PC-3 (cell line): Measurements from ENCODE around the gene MICOS13. TPM values are rescaled to one million over a fixed set of nuclear protein-coding genes. Genes with fewer than 3 reads are reported as not detected.

ENCODE experiments used
- ATAC-seq: fragments of 200-7000 bp; cut with Tn5 transposase; 2 replicates; pipeline ENCODE4 v1.9.1; 2020; ENCODE audit warnings: mild to moderate bottlenecking, moderate library complexity
- BruUV-seq: library from RNA; stranded (reverse); fragments of 400-500 nt; replicated peaks from 2 replicates; lab custom pipeline; 2021; lab: Mats Ljungman, UMichigan
- CTCF ChIA-PET: fragments of 300-600 bp; sonication (Branson Sonifier 250); formaldehyde crosslinking; loops from one replicate; lab custom pipeline; 2022; ENCODE audit warnings: antibody characterized with exemption; lab: Charles Lee
- POLR2A ChIA-PET: fragments of 300-600 bp; sonication (Branson Sonifier 250); formaldehyde crosslinking; loops from one replicate; lab custom pipeline; 2022; ENCODE audit warnings: antibody characterized with exemption; ENCODE audit not compliant: unreplicated experiment; lab: Charles Lee
- DNase-seq: peaks from one replicate; pipeline ENCODE4 v3.0.0-alpha.2; 2015
- H2AFZ ChIP-seq: fragments of 300-600 bp; sonication (generic); 2 replicates; pipeline ENCODE4 v1.6.0; 2016; ENCODE audit warnings: antibody characterized with exemption, low read length
- H3F3A ChIP-seq: fragments of 300-600 bp; sonication (generic); one replicate; pipeline ENCODE4 v1.6.0; 2017; ENCODE audit warnings: antibody characterized with exemption, low read length, control low read depth, mild to moderate bottlenecking; ENCODE audit not compliant: unreplicated experiment
- H3K27ac ChIP-seq: fragments of 300-600 bp; sonication (generic); 2 replicates; pipeline ENCODE4 v1.5.1; 2016; ENCODE audit warnings: mild to moderate bottlenecking, low read length
- H3K27me3 ChIP-seq: fragments of 300-600 bp; sonication (generic); 2 replicates; pipeline ENCODE4 v1.6.1; 2016; ENCODE audit warnings: low read length, mixed read lengths
- H3K36me3 ChIP-seq: fragments of 300-600 bp; sonication (generic); 2 replicates; pipeline ENCODE4 v1.6.1; 2016; ENCODE audit warnings: low read depth, mixed run types, low read length, mixed read lengths
- H3K4me1 ChIP-seq: fragments of 300-600 bp; sonication (generic); 2 replicates; pipeline ENCODE4 v1.5.1; 2016; ENCODE audit warnings: low read length; ENCODE audit not compliant: insufficient read depth
- H3K4me2 ChIP-seq: fragments of 300-600 bp; sonication (generic); 2 replicates; pipeline ENCODE4 v1.6.0; 2016; ENCODE audit warnings: low read length
- H3K4me3 ChIP-seq: fragments of 300-600 bp; sonication (generic); 2 replicates; pipeline ENCODE4 v1.5.1; 2016; ENCODE audit warnings: mild to moderate bottlenecking, low read length, mixed read lengths
- H3K79me2 ChIP-seq: fragments of 300-600 bp; sonication (generic); 2 replicates; pipeline ENCODE4 v1.6.1; 2017; ENCODE audit warnings: low read length, mixed read lengths
- H3K9ac ChIP-seq: fragments of 300-600 bp; sonication (generic); 2 replicates; pipeline ENCODE4 v1.6.0; 2016; ENCODE audit warnings: mild to moderate bottlenecking, low read length
- H3K9me2 ChIP-seq: fragments of 300-600 bp; sonication (generic); replicated peaks from 2 replicates; pipeline ENCODE4 v1.6.1; 2016; ENCODE audit warnings: mixed run types, low read length, mixed read lengths
- H3K9me3 ChIP-seq: fragments of 300-600 bp; sonication (generic); 2 replicates; pipeline ENCODE4 v1.6.1; 2016; ENCODE audit warnings: low read length, mixed read lengths
- H4K20me1 ChIP-seq: fragments of 300-600 bp; sonication (generic); 2 replicates; pipeline ENCODE4 v1.6.1; 2016; ENCODE audit warnings: low read length, mixed read lengths
- CTCF ChIP-seq: fragments of 300-600 bp; sonication (generic); conservative IDR thresholded peaks from 2 replicates; pipeline ENCODE4 v1.5.1; 2017; ENCODE audit warnings: antibody characterized with exemption, low read depth, mild to moderate bottlenecking, low read length
- EZH2 ChIP-seq: fragments of 300-600 bp; sonication (generic); IDR thresholded peaks from one replicate; pipeline ENCODE4 v1.6.1; 2017; ENCODE audit warnings: antibody characterized with exemption, mild to moderate bottlenecking, low read length; ENCODE audit not compliant: unreplicated experiment
- EZH2phosphoT487 ChIP-seq: fragments of 300-600 bp; sonication (generic); IDR thresholded peaks from 2 replicates; pipeline ENCODE4 v1.6.1; 2018; ENCODE audit warnings: mild to moderate bottlenecking, antibody characterized with exemption, low read length, borderline replicate concordance
- intact Hi-C: fragments of 100-400 bp; cut with micrococcal nuclease; formaldehyde crosslinking; loops from 2 replicates; pipeline ENCODE4 v1.9.0; 2023
- total RNA-seq: library from RNA; depleted of rRNA; stranded (reverse); fragments of >200 nt; gene quantifications from 2 replicates; pipeline ENCODE4 v1.2.3, GENCODE V29; 2014; rRNA removed

MICOS13 gene
- total RNA-seq, 1 experiment from 2014 or later: 456 TPM

GRCh38 chr19:5628461-5628860 lies 51.9 kb downstream of the MICOS13 start:
- H3K36me3 ChIP-seq: peaks cover 73% of the 10 kb centered on the region
- H3K4me1 ChIP-seq: peaks cover 18% of the 10 kb centered on the region
- TF ChIP-seq CTCF: no peak
- TF ChIP-seq EZH2phosphoT487: no peak
- TF ChIP-seq EZH2: no peak
- no peak overlapping the region for H3K27ac ChIP-seq
- DNase-seq: no peak
- no peaks in the 10 kb centered on the region for H3F3A ChIP-seq
- POLR2A ChIA-PET: no interaction called here
- H3K79me2 ChIP-seq: peaks cover 100% of the 10 kb centered on the region
- no peak overlapping the region for H2AFZ ChIP-seq
- intact Hi-C loops: no loop called here
- H4K20me1 ChIP-seq: peaks cover 80% of the 10 kb centered on the region
- no TSS peak for BruUV-seq
- H3K9me2 ChIP-seq: no peaks in the 10 kb centered on the region
- H3K4me2 ChIP-seq: no peak overlapping the region
- no peaks in the 10 kb centered on the region for H3K9me3 ChIP-seq
- CTCF ChIA-PET: no interaction called here
- no peak overlapping the region for H3K9ac ChIP-seq
- no peak overlapping the region for H3K4me3 ChIP-seq
- H3K27me3 ChIP-seq: no peaks in the 10 kb centered on the region
- ATAC-seq: no peak

Other genes starting within 250 kb of the MICOS13 start
- gene ZNRF4, start 225.1 kb downstream of the MICOS13 start, total RNA-seq: not detected in 2 replicates
- 0.58 and 0.69 TPM in 2 replicates for gene TINCR, start 112.6 kb downstream of the MICOS13 start, total RNA-seq
- 77.5 and 101 TPM in 2 replicates for gene SAFB2, start 57.7 kb downstream of the MICOS13 start, total RNA-seq
- gene SAFB, start 57.4 kb downstream of the MICOS13 start, total RNA-seq: 94.9 and 164 TPM in 2 replicates
- 8.6 and 10.9 TPM in 2 replicates for gene HSD11B1L, start 511 bp upstream of the MICOS13 start, total RNA-seq
- gene RPL36, start 9.8 kb upstream of the MICOS13 start, total RNA-seq: 2,190 and 2,470 TPM in 2 replicates
- 217 and 306 TPM in 2 replicates for gene LONP1, start 39.6 kb upstream of the MICOS13 start, total RNA-seq
- not detected in 2 replicates for gene CATSPERD, start 40.1 kb upstream of the MICOS13 start, total RNA-seq
- 3.5 and 5.6 TPM in 2 replicates for gene PRR22, start 104.2 kb upstream of the MICOS13 start, total RNA-seq
- 118 and 148 TPM in 2 replicates for gene DUS3L, start 110.6 kb upstream of the MICOS13 start, total RNA-seq
- 3.9 and 8.8 TPM in 2 replicates for gene NRTN, start 124.6 kb upstream of the MICOS13 start, total RNA-seq
- gene FUT6, start 159.2 kb upstream of the MICOS13 start, total RNA-seq: 0.69 TPM in 1 of 2 replicates, not detected in the other
- gene FUT3, start 170.9 kb upstream of the MICOS13 start, total RNA-seq: 7.7 and 7.8 TPM in 2 replicates
- gene FUT5, start 190.0 kb upstream of the MICOS13 start, total RNA-seq: 0.35 TPM in 1 of 2 replicates, not detected in the other
- gene NDUFA11, start 223.3 kb upstream of the MICOS13 start, total RNA-seq: 556 and 669 TPM in 2 replicates
- 7.8 and 8.3 TPM in 2 replicates for gene VMAC, start 224.4 kb upstream of the MICOS13 start, total RNA-seq
- gene CAPS, start 233.7 kb upstream of the MICOS13 start, total RNA-seq: 255 and 280 TPM in 2 replicates